K562 (cell line): ENCODE results near the gene SHC1. TPM values are rescaled to one million over a fixed set of nuclear protein-coding genes. Genes with fewer than 3 reads are reported as not detected.

Experiments used
- BCLAF1 ChIP-seq, 2 experiments: fragments of 450-650 bp in 1 of 2; IDR thresholded peaks; 2 replicates each; pipeline ENCODE4 v1.6.1; 2011 to 2017; ENCODE audit warnings: low read depth in 2 of 2, antibody characterized with exemption in 1 of 2, borderline replicate concordance in 1 of 2, low read length in 1 of 2, mild to moderate bottlenecking in 1 of 2, mixed read lengths in 1 of 2; ENCODE audit not compliant: control insufficient read depth in 1 of 2
- CEBPB ChIP-seq: fragments of 450-650 bp; IDR thresholded peaks from 2 replicates; pipeline ENCODE4 v1.6.1; 2016; ENCODE audit warnings: missing genetic modification characterization, missing compliant biosample characterization
- CREB5 ChIP-seq: fragments of 250-450 bp; sonication (Bioruptor Pico); IDR thresholded peaks from 2 replicates; pipeline ENCODE4 v1.5.0; 2020; ENCODE audit warnings: mild to moderate bottlenecking
- JUND ChIP-seq, 2 experiments: IDR thresholded peaks; 2 replicates in 1 of 2; 3 replicates in 1 of 2; pipeline ENCODE4 v1.6.1; 2011; ENCODE audit warnings: borderline replicate concordance in 2 of 2, low read depth in 2 of 2, low read length in 2 of 2, improper control_type of control experiment in 1 of 2, missing biosample characterization in 1 of 2, missing genetic modification characterization in 1 of 2, missing genetic modification reagents in 1 of 2
- KLF10 ChIP-seq: fragments of 250-450 bp; sonication (Bioruptor Pico); IDR thresholded peaks from 2 replicates; pipeline ENCODE4 v1.6.1; 2021; ENCODE audit warnings: matching md5 sums
- NFATC3 ChIP-seq: fragments of 450-650 bp; IDR thresholded peaks from 2 replicates; pipeline ENCODE4 v1.6.1; 2017; ENCODE audit warnings: mild to moderate bottlenecking
- PHB2 ChIP-seq: fragments of 450-650 bp; IDR thresholded peaks from 2 replicates; pipeline ENCODE4 v1.6.1; 2017; ENCODE audit warnings: low read depth
- SAP30 ChIP-seq: fragments of 200-600 bp; sonication (generic); IDR thresholded peaks from 2 replicates; pipeline ENCODE4 v1.6.1; 2012; ENCODE audit warnings: borderline replicate concordance, low read depth, mild to moderate bottlenecking, moderate library complexity, low read length, control low read depth, inconsistent platforms; ENCODE audit not compliant: insufficient read depth, poor library complexity, severe bottlenecking
- SLC30A9 ChIP-seq: fragments of 250-450 bp; sonication (Bioruptor Pico); IDR thresholded peaks from 2 replicates; pipeline ENCODE4 v1.8.0; 2022; ENCODE audit warnings: mild to moderate bottlenecking, moderate library complexity
- TCF7L2 ChIP-seq: fragments of 150-350 bp; IDR thresholded peaks from 2 replicates; pipeline ENCODE4 v1.6.1; 2016; ENCODE audit warnings: low read depth, mild to moderate bottlenecking, low read length, moderate library complexity
- TEAD4 ChIP-seq, 2 experiments: sonication (generic) in 1 of 2; formaldehyde crosslinking in 1 of 2; IDR thresholded peaks; 2 replicates each; pipeline versions ENCODE4 v1.6.1 to v1.8.0; 2012 to 2022; ENCODE audit warnings: borderline replicate concordance in 1 of 2, inconsistent platforms in 1 of 2, low read length in 1 of 2, mild to moderate bottlenecking in 1 of 2, missing genetic modification reagents in 1 of 2
- THAP12 ChIP-seq: fragments of 250-450 bp; sonication (Bioruptor Pico); IDR thresholded peaks from 2 replicates; pipeline ENCODE4 v1.9.0; 2021; ENCODE audit warnings: mild to moderate bottlenecking, inconsistent platforms
- ZNF324 ChIP-seq: fragments of 250-450 bp; sonication (Bioruptor Pico); IDR thresholded peaks from 2 replicates; pipeline ENCODE4 v1.4.0; 2020; ENCODE audit warnings: mild to moderate bottlenecking
- polyA plus RNA-seq, 8 experiments: library from polyadenylated mRNA; depleted of rRNA in 4 of 8; stranded (reverse) in 5 of 8; unstranded in 3 of 8; fragments of >200 nt; fragmentation: Nextera tagmentation in 2 of 8; fragmentation: Illumina TruSeq in 1 of 8; extraction: Ambion mirVana in 2 of 8; extraction: Trizol in 1 of 8; gene quantifications; 2 replicates each; pipeline versions ENCODE4 v1.2.1 to v1.2.3, GENCODE V29; 2011 to 2014; ENCODE audit warnings: inconsistent platforms in 1 of 8, missing spikeins in 1 of 8
- total RNA-seq, 7 experiments: library from RNA; depleted of rRNA in 6 of 7; stranded (reverse); fragments of >200 nt in 6 of 7; fragmentation: Illumina TruSeq in 2 of 7; extraction: Trizol in 2 of 7; gene quantifications; 2 replicates each; pipeline versions ENCODE4 v1.2.1 to v1.2.3, GENCODE V29; 2011 to 2021; ENCODE audit warnings: low replicate concordance in 1 of 7
- TF ChIP-seq, protein P1 (sequence below): fragments of 200-800 bp; sonication (Bioruptor generic); IDR thresholded peaks from 2 replicates; pipeline ENCODE4 v1.6.1; 2017; ENCODE audit warnings: missing genetic modification characterization, missing compliant biosample characterization
- TF ChIP-seq, protein P2 (sequence below): fragments of 450-650 bp; conservative IDR thresholded peaks from 2 replicates; pipeline ENCODE4 v1.6.1; 2016; ENCODE audit warnings: missing genetic modification characterization, low read depth, mild to moderate bottlenecking, missing compliant biosample characterization, moderate library complexity

SHC1 gene
- total and polyA plus RNA-seq, 9 of the 15 experiments (the other 6 are each of a cell fraction or from before 2014, with no cell fraction given) = 4.1 to 113 (median 51.9) TPM

DNA sequence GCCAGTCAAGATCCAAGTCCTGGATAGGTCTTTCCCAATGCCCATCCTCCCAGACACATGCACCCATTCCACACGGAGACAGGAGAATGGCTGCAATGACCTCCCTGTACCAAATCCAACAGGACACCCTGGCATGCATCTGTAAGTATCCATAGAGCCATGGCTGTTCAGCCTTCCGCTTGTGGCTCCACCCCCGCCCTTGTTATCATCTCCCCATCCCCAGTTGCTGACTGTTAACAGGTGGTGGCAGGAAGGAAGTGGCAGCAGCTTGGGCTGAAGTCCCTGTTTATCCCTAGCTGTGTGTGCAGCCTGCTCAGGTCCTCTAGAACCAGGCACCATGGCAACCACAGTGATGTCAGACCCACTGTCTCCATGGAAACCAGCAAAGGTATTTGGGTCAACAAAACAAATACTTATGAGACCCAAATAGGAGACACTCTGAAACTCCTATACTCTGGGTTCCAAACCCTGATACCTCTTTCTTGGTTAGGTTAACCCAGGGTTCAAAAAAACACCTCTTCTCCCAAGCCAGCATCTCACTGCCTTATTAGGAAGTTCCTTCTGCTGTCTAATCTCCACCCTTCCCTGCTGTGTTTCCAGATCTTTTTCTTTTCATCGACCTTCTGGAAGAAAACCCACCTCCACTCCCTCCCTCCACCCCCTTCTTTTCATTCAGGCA lies 15.4 kb downstream of the SHC1 start (continued):
- TF ChIP-seq, protein P1, sequence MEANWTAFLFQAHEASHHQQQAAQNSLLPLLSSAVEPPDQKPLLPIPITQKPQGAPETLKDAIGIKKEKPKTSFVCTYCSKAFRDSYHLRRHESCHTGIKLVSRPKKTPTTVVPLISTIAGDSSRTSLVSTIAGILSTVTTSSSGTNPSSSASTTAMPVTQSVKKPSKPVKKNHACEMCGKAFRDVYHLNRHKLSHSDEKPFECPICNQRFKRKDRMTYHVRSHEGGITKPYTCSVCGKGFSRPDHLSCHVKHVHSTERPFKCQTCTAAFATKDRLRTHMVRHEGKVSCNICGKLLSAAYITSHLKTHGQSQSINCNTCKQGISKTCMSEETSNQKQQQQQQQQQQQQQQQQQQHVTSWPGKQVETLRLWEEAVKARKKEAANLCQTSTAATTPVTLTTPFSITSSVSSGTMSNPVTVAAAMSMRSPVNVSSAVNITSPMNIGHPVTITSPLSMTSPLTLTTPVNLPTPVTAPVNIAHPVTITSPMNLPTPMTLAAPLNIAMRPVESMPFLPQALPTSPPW (CRISPR knock-in tag) = no peak
- TF ChIP-seq SLC30A9 (no peak), CEBPB (tag) (no peak), ZNF324 (CRISPR knock-in tag) (no peak), BCLAF1 (IDR thresholded peaks at IDR 0.05; ENCODE audit: borderline replicate concordance in 1 of 2, control insufficient read depth in 1 of 2, low read depth in 2 of 2, low read length in 1 of 2) (no peak), CREB5 (CRISPR knock-in tag) (no peak), NFATC3 (no peak), KLF10 (CRISPR knock-in tag) (no peak), THAP12 (CRISPR knock-in tag) (no peak), TEAD4 (IDR thresholded peaks at IDR 0.05; ENCODE audit: low read length) (peak; percentile 20; the same call in 1 of the 2 replicates), TEAD4 (CRISPR knock-in tag; IDR thresholded peaks at IDR 0.05; ENCODE audit: borderline replicate concordance) (no peak), JUND (IDR thresholded peaks at IDR 0.05; ENCODE audit: borderline replicate concordance, low read depth, low read length) (no peak), JUND (tag; IDR thresholded peaks at IDR 0.05; ENCODE audit: borderline replicate concordance, low read depth, low read length) (no peak), PHB2 (no peak), TCF7L2 (no peak), SAP30 (no peak)
- TF ChIP-seq, protein P2, sequence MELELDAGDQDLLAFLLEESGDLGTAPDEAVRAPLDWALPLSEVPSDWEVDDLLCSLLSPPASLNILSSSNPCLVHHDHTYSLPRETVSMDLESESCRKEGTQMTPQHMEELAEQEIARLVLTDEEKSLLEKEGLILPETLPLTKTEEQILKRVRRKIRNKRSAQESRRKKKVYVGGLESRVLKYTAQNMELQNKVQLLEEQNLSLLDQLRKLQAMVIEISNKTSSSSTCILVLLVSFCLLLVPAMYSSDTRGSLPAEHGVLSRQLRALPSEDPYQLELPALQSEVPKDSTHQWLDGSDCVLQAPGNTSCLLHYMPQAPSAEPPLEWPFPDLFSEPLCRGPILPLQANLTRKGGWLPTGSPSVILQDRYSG (tag) = no peak
